ENCODE results near the gene ESPN.

- no peak for TF ChIP-seq POLR2A (IDR thresholded peaks at IDR 0.05; ENCODE audit: low read depth, low read length)
- no peak for TF ChIP-seq TAF1 (IDR thresholded peaks at IDR 0.05; ENCODE audit: borderline replicate concordance, low read depth, low read length)
Measured at GRCh38 chr1:6486433-6487011, 61.9 kb downstream of the ESPN start.

Measured in GM12892 (cell line).